ENCODE data around the gene HAPLN3.
A peak's percentile ranks its signal among the peaks of the same experiment; 100 is the strongest.

Gene HAPLN3

DNA sequence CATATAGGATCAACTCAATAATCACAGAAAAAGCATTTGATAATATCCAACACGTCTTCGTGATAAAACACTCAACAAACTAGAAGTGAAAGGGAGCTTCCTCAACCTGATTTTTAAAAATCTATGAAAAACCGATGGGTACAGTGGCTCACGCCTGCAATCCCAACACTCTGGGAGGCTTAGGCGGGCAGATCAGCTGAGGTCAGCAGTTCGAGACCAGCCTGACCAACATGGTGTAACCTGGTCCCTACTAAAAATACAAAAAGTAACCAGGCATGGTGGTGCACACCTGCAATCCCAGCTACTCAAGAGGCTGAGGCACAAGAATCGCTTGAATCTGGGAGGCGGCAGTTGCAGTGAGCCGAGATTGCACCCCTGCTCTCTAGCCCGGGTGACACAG, 20.0 kb upstream of the HAPLN3 start:
- TF ChIP-seq, protein P1, sequence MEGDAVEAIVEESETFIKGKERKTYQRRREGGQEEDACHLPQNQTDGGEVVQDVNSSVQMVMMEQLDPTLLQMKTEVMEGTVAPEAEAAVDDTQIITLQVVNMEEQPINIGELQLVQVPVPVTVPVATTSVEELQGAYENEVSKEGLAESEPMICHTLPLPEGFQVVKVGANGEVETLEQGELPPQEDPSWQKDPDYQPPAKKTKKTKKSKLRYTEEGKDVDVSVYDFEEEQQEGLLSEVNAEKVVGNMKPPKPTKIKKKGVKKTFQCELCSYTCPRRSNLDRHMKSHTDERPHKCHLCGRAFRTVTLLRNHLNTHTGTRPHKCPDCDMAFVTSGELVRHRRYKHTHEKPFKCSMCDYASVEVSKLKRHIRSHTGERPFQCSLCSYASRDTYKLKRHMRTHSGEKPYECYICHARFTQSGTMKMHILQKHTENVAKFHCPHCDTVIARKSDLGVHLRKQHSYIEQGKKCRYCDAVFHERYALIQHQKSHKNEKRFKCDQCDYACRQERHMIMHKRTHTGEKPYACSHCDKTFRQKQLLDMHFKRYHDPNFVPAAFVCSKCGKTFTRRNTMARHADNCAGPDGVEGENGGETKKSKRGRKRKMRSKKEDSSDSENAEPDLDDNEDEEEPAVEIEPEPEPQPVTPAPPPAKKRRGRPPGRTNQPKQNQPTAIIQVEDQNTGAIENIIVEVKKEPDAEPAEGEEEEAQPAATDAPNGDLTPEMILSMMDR (IDR thresholded peaks at IDR 0.05; ENCODE audit: low read length, missing control alignments): no peak
- DNase-seq (ENCODE audit: low read depth): no peak
- no peak overlapping the region for H3K4me3 ChIP-seq (replicated peaks; ENCODE audit: low read depth, low read length)

DNA sequence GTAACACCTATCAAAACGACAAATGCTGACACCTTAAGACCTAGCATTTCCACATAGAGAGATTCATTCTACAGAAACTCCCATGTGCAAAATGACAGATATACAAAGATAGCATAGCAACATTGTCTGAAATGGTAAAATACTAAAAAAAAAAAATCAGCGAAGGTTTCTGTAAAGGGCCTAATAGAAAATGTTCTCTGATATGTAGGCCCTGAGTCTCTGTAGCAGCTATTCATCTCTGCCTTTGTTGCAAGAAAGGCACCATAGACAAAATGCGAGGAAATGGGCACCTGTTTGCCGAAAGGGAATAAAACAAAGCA, 18.5 kb upstream of the HAPLN3 start:
- peak overlapping the region; percentile 88 for H3K4me3 ChIP-seq (replicated peaks; ENCODE audit: low read depth, low read length)
- TF ChIP-seq, protein P1 (IDR thresholded peaks at IDR 0.05; ENCODE audit: low read length, missing control alignments): no peak
- no peak for DNase-seq (ENCODE audit: low read depth)

DNA sequence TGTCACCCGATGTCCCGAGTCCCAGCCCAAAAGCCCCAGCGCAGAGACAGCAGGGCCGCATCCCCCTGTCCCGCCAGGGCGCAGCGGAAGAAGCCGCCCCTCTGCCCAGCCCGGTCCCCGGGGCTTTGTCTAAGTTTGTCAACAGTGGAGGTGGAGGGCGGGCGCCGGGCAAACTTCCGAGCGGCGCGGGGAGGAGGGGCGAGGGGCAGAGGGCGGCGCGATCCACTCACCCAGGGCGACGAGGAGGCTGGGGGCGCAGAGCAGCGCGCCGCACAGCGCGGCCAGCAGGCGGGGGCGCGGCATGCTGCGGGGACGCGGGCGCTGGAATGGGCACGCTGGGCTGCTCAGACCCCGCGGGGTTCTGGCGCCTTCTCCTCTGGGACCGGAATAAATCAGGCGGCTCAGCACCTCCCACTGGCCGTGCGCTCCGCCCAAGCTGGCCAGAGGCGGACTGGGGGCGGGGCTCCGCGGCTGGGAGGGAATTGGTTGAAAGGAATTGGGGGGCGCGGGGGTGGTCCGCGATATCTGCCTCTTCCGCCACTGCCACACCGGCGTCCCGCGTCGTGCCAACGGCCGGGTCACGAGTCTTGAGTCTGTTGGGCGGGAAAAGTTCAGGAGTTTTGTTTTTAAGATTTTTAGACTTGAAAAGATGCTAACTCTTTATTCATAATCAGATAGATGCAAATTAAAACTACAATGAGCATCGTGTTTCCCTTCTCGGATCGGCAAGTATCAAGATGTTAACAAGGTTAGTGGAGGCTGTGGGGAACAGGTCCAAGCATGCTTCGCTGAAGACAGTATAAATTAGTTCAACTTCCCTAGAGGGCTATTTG, 17.9 kb upstream of the HAPLN3 start, which contains the start of gene MFGE8:
Gene MFGE8, minus strand, starts transcription at position 363 of the 833 bp plus-strand sequence. Its CDS starts 60 bp downstream, at position 303.
- peak within 1 kb of the TSS; percentile 88 for H3K4me3 ChIP-seq (replicated peaks; ENCODE audit: low read depth, low read length)
- DNase-seq (ENCODE audit: low read depth): peak; percentile 68
- TF ChIP-seq, protein P1 (IDR thresholded peaks at IDR 0.05; ENCODE audit: low read length, missing control alignments): no peak

DNA sequence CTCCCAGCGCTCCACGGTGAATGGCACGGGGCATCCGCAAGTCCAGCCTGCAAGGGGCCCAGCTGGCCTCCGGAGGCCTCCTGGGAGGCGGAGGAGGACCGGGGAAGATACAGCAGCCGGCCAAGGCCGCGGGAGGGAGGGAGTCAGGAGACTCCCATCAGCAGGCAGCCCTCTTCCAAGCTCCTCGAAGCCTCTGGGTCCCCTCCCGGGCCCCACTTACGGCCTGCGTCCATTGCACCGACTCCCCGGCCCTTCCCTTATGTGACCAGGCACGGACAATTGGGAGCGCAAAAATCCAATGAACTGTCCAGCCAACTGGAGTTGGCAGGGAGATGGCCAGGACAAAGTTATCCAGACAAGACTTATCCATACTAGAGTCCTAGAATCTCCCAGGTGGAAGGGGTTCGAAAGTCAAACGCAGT, 17.2 kb upstream of the HAPLN3 start:
- peak; percentile 62 for DNase-seq (ENCODE audit: low read depth)
- TF ChIP-seq, protein P1 (IDR thresholded peaks at IDR 0.05; ENCODE audit: low read length, missing control alignments): no peak
- peak overlapping the region; percentile 88 for H3K4me3 ChIP-seq (replicated peaks; ENCODE audit: low read depth, low read length)

DNA sequence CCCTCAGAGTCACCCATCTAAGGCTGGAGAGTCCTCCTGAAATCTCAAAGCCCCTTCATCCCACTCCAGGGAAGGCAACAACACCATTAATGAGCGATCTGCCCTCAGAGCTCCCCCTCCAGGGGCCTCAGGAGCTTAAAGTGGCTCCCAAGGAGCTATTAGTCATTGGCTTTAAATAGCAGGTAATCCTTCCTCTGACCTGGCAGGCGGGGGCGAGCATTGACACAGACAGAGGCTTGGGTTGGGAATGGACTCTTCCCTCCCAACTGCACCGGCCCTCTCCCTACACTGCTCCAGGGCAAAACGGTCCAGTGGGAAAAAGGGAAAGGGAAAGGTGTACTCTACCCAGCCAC, 16.4 kb upstream of the HAPLN3 start:
- DNase-seq (ENCODE audit: low read depth): no peak
- peak overlapping the region; percentile 88 for H3K4me3 ChIP-seq (replicated peaks; ENCODE audit: low read depth, low read length)
- TF ChIP-seq, protein P1 (IDR thresholded peaks at IDR 0.05; ENCODE audit: low read length, missing control alignments): no peak

DNA sequence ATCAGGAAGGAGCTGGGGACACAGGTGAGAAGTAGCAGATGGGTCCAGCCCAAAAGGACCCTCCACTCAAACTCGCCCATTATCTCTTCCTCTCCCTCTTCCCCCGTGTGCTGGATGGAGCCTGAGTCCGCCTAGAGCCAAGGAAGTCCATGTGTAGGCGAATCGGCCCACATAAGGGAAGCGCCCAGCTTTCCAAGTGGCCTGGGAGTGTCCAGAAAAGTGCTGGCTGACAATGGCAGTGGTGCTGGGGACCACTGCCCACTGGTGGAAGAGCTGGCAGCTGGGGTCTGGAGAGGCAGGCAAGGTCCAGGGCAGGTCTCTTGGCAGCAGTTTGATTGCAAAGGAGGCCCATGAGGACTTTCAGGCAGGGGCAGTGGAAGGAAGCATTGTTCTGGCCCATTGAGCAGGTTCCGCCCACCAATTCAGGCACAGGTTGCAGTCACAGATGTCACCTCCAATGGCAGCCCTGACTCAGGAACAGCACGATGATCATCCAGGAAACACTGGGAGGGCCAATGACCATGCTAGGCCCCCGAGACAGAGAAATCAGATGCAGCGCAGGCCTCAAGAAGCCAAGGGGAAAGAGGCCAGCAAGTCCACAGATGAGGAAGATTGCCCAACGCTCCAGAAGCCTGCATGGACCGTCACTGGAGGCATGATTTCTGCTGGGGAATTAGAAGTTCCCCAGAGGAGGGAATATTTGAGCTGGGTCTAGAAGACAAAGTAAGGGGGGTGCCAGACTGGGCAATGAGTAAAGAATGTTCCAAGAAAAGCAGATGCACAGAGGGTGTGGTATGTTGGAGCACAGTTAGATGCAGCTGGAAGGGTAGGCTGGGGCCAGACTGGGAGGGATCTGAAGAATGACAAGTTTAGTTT, 14.8 kb upstream of the HAPLN3 start:
- TF ChIP-seq, protein P1 (IDR thresholded peaks at IDR 0.05; ENCODE audit: low read length, missing control alignments): no peak
- no peak overlapping the region for H3K4me3 ChIP-seq (replicated peaks; ENCODE audit: low read depth, low read length)
- DNase-seq (ENCODE audit: low read depth): no peak

Data from fibroblast of pulmonary artery (primary cell).